H1 (cell line): ENCODE measurements around the gene RICTOR. TPM values are rescaled to one million over a fixed set of nuclear protein-coding genes. Genes with fewer than 3 reads are reported as not detected.

ENCODE experiments used
- ASH2L ChIP-seq: fragments of 200-600, 300-600 bp; sonication (generic); IDR thresholded peaks from one replicate; pipeline ENCODE4 v1.7.1; 2017; ENCODE audit warnings: low read length
- BACH1 ChIP-seq: IDR thresholded peaks from 2 replicates; pipeline ENCODE4 v1.6.1; 2012; ENCODE audit warnings: low read length, improper control_type of control experiment
- BRCA1 ChIP-seq: IDR thresholded peaks from 2 replicates; pipeline ENCODE4 v1.6.1; 2012; ENCODE audit warnings: low read depth, low read length, improper control_type of control experiment
- CEBPB ChIP-seq: IDR thresholded peaks from 2 replicates; pipeline ENCODE4 v1.6.1; 2012; ENCODE audit warnings: low read depth, low read length
- CHD2 ChIP-seq: IDR thresholded peaks from 2 replicates; pipeline ENCODE4 v1.6.1; 2012; ENCODE audit warnings: low read length, improper control_type of control experiment
- CREB1 ChIP-seq: IDR thresholded peaks from 2 replicates; pipeline ENCODE4 v1.6.1; 2012; ENCODE audit warnings: inconsistent platforms
- GTF2F1 ChIP-seq: IDR thresholded peaks from 2 replicates; pipeline ENCODE4 v1.6.1; 2012; ENCODE audit warnings: low read depth, low read length, improper control_type of control experiment, borderline replicate concordance
- JUND ChIP-seq: IDR thresholded peaks from 2 replicates; pipeline ENCODE4 v1.6.1; 2011; ENCODE audit warnings: mild to moderate bottlenecking, improper control_type of control experiment, low read length
- KDM1A ChIP-seq: fragments of 200-600, 300-600 bp; sonication (generic); IDR thresholded peaks from 2 replicates; pipeline ENCODE4 v1.7.1; 2016; ENCODE audit warnings: mild to moderate bottlenecking, low read length, borderline replicate concordance
- KDM4A ChIP-seq: IDR thresholded peaks from one replicate; pipeline ENCODE4 v1.7.1; 2012; ENCODE audit warnings: low read depth, mild to moderate bottlenecking, moderate library complexity, low read length, inconsistent platforms; ENCODE audit not compliant: severe bottlenecking
- MAX ChIP-seq: IDR thresholded peaks from 2 replicates; pipeline ENCODE4 v1.6.1; 2012; ENCODE audit warnings: inconsistent platforms
- NANOG ChIP-seq: IDR thresholded peaks from 2 replicates; pipeline ENCODE4 v1.6.1; 2011; ENCODE audit warnings: low read length, low read depth, mild to moderate bottlenecking, inconsistent platforms; ENCODE audit not compliant: insufficient read depth, poor library complexity, severe bottlenecking
- NRF1 ChIP-seq: IDR thresholded peaks from 2 replicates; pipeline ENCODE4 v1.6.1; 2011; ENCODE audit warnings: mild to moderate bottlenecking, low read depth, low read length, improper control_type of control experiment
- PHF8 ChIP-seq: fragments of 200-600 bp; sonication (generic); conservative IDR thresholded peaks from 2 replicates; pipeline ENCODE4 v1.7.1; 2012; ENCODE audit warnings: low read depth, mild to moderate bottlenecking, inconsistent platforms, low read length, moderate library complexity
- RBBP5 ChIP-seq: IDR thresholded peaks from 2 replicates; pipeline ENCODE4 v1.7.1; 2012; ENCODE audit warnings: low read depth, mild to moderate bottlenecking, inconsistent platforms, low read length, moderate library complexity, borderline replicate concordance
- RFX5 ChIP-seq: IDR thresholded peaks from 2 replicates; pipeline ENCODE4 v1.6.1; 2011; ENCODE audit warnings: low read depth, low read length, improper control_type of control experiment, borderline replicate concordance
- SIN3A ChIP-seq, 2 experiments: IDR thresholded peaks in 1 of 2; conservative IDR thresholded peaks in 1 of 2; 2 replicates each; pipeline ENCODE4 v1.6.1; 2011 to 2012; ENCODE audit warnings: low read length in 2 of 2, improper control_type of control experiment in 1 of 2, low read depth in 1 of 2, mild to moderate bottlenecking in 1 of 2
- SRF ChIP-seq: IDR thresholded peaks from 2 replicates; pipeline ENCODE4 v1.6.1; 2011; ENCODE audit warnings: mild to moderate bottlenecking, low read depth, low read length, moderate library complexity
- TAF7 ChIP-seq: optimal IDR thresholded peaks from 2 replicates; pipeline ENCODE3; 2011; ENCODE audit warnings: low read depth, mild to moderate bottlenecking, inconsistent platforms, low read length, moderate library complexity, borderline replicate concordance
- TCF12 ChIP-seq: IDR thresholded peaks from 2 replicates; pipeline ENCODE4 v1.6.1; 2011; ENCODE audit warnings: low read depth, mild to moderate bottlenecking, low read length
- TEAD4 ChIP-seq: IDR thresholded peaks from 2 replicates; pipeline ENCODE4 v1.6.1; 2012; ENCODE audit warnings: low read depth, low read length, inconsistent platforms, mixed read lengths
- polyA plus RNA-seq, 7 experiments: library from polyadenylated mRNA; depleted of rRNA in 3 of 7; stranded (reverse) in 5 of 7; unstranded in 2 of 7; fragments of >200 nt in 5 of 7; fragments of 200-250 nt in 2 of 7; gene quantifications; 1 replicate in 5 of 7; 2 replicates in 1 of 7; 4 replicates in 1 of 7; pipeline versions ENCODE4 v1.2.1 to v1.2.3, GENCODE V29; 2011 to 2013; ENCODE audit warnings: missing spikeins in 2 of 7, mixed read lengths in 2 of 7
- total RNA-seq: library from RNA; stranded (reverse); fragmentation: NEBNext Ultra II Directional; extraction: Animal tissue kit (Norgen Biotek cat#: 25700); gene quantifications from 2 replicates; pipeline ENCODE4 v1.2.1, GENCODE V29; 2021
- TF ChIP-seq, protein P1 (sequence below): IDR thresholded peaks from 2 replicates; pipeline ENCODE4 v1.6.1; 2012; ENCODE audit warnings: low read length, inconsistent platforms

RICTOR gene
- total and polyA plus RNA-seq, 2 of the 8 experiments (the other 6 are each of a cell fraction or from before 2014, with no cell fraction given): 4.3 to 26.6 TPM

GRCh38 chr5:39074017-39074814, at the start of gene RICTOR (continued):
- TF ChIP-seq CEBPB: no peak
- TF ChIP-seq RBBP5: peak; percentile 92; the same call in 1 of the 2 replicates
- TF ChIP-seq RFX5: no peak
- TF ChIP-seq, protein P1, sequence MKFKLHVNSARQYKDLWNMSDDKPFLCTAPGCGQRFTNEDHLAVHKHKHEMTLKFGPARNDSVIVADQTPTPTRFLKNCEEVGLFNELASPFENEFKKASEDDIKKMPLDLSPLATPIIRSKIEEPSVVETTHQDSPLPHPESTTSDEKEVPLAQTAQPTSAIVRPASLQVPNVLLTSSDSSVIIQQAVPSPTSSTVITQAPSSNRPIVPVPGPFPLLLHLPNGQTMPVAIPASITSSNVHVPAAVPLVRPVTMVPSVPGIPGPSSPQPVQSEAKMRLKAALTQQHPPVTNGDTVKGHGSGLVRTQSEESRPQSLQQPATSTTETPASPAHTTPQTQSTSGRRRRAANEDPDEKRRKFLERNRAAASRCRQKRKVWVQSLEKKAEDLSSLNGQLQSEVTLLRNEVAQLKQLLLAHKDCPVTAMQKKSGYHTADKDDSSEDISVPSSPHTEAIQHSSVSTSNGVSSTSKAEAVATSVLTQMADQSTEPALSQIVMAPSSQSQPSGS: no peak
- TF ChIP-seq SIN3A (conservative IDR thresholded peaks at IDR 0.05 in 1 of 2, IDR thresholded peaks at IDR 0.05 in 1 of 2; ENCODE audit: low read depth in 1 of 2, low read length in 2 of 2): 0 out of 4 replicates have a peak, but pooled peaks have one; percentile 7 to 14
- TF ChIP-seq BRCA1: peak; percentile 77
- TF ChIP-seq TEAD4: 0 out of 2 replicates have a peak, but pooled peaks have one; percentile 1
- no peak for TF ChIP-seq TCF12
- TF ChIP-seq CREB1: no peak
- peak; percentile 94 for TF ChIP-seq CHD2
- no peak for TF ChIP-seq GTF2F1
- peak; percentile 66 for TF ChIP-seq ASH2L
- TF ChIP-seq JUND: no peak
- no peak; the same call in 1 of the 2 replicates for TF ChIP-seq KDM1A
- peak; percentile 50 for TF ChIP-seq TAF7
- TF ChIP-seq BACH1: no peak
- peak; percentile 26; the same call in 1 of the 2 replicates for TF ChIP-seq MAX
- TF ChIP-seq SRF: no peak
- TF ChIP-seq PHF8: peak; percentile 82
- TF ChIP-seq NANOG: no peak
- peak; percentile 95 for TF ChIP-seq KDM4A
- TF ChIP-seq NRF1: no peak
